Measurements from ENCODE around the gene AP2B1.
"Not testable (repeated sequence)": the region's sequence is repeated elsewhere in the genome, so short reads cannot be mapped to it uniquely, and the experiment has no call there.

Gene AP2B1

GRCh38 chr17:35587074-35587961 lies at the start of gene AP2B1:
Gene AP2B1, plus strand, starts transcription at chr17:35587322. Its CDS starts 6,709 bp downstream, at chr17:35594031.
- DNase-seq, result peak; percentile 97

- DNase-seq, result no peak
Observed at GRCh38 chr17:35537601-35538141, 49.5 kb upstream of the AP2B1 start, which contains the start of gene SLFN12L. Gene SLFN12L, minus strand, starts transcription at chr17:35537678. Its CDS starts 15,314 bp downstream, at chr17:35522364.

- no peak for DNase-seq
Observed at GRCh38 chr17:35539659-35540026, 47.5 kb upstream of the AP2B1 start.

DNA sequence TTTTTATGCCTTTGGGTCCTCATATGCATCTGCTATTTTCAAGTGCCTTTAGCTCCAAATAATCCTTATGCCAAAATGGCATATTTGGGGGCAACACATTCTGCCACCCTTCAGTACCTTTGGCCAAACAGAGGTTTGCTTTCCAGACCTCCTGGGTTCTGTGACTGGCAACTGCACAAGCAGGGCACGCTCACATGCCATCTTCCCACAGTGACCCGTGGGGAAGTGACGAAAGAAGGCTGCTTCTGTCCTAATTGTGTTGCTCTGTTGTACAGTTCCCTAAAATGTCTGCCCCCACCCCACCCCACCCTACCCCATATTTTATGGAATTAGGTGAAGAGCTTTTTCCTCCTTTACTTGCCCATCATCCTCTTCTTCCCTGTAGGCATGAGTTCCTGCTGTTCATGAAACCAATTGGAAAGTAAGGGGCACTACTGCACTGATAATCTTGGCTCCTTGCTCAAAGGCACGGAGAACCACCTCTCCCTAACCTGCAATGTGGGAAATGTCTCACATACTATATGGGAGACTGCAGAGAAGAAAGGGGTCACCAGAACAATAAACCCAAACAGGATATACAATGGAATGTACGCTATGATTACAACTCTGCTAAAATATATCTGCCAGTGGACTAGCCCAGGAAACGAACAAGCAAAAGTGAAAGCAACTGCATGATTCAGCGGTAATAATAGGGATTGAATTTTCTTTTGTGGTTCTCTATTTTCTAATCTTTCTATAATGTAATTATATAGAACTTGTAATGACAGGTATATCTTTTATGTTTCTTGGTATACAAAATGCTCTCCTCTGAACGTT lies 46.3 kb upstream of the AP2B1 start:
- no peak for DNase-seq

- DNase-seq, result no peak
Observed at GRCh38 chr17:35541434-35541833, 45.7 kb upstream of the AP2B1 start.

DNA sequence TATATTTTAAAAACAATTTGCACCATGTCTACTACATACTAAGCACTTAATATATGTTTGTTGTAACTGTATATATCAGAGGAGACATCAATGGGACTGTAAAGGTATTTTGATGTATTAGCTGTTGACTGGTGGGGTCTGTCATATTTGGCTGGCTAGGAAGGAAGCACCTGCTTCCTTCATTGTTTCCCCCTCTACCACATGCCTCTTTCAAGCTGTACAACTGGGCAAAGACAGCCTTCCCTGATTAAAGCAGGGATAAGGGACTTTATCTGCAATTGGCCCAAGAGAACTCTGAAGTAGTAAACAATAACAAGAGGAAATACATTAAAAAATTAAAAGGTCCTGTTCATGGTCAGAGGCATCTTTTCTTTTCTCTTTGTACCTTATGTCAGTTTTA lies 44.1 kb upstream of the AP2B1 start:
- DNase-seq, result no peak

DNA sequence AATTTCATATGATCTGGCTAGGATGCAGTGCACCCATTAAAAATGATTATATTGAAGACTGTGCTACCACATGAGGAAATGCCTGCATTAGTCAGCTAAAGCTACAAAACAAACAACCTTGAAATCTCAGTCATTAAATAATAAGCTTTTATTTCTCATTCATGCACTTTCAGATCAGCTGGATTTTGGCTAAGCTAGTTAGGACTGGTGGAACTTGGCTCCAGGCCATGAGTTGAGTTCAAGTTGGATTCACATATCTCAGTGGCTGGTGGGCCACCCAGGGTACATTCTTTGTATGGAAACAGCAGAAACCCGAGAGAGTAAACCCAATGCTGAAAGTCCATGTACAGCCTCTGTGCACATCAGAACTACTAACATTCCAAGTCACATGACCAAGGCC lies 43.3 kb upstream of the AP2B1 start:
- no peak for DNase-seq

DNA sequence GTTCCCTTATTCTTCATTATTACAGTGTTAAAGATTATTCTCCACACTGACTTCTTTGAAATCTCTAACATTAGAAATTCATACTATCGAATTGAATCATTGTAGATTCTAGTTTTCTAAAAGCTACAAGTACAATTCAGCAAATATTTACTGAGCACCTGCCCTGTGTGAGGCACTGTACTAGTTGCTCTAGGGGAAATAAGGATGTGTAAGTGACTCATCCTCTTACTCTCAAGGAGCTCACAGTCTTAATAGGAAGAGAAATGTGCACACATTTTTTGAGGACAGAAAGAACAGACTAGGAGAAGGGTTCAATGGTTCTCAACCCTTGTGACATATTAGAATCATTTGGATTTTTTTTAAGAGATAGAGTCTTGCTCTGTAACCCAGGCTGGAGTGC lies 42.0 kb upstream of the AP2B1 start:
- no peak for DNase-seq

- DNase-seq, result no peak
Observed at GRCh38 chr17:35546487-35546886, 40.6 kb upstream of the AP2B1 start.

GRCh38 chr17:35548208-35548810 lies 38.8 kb upstream of the AP2B1 start:
- no peak for DNase-seq

DNA sequence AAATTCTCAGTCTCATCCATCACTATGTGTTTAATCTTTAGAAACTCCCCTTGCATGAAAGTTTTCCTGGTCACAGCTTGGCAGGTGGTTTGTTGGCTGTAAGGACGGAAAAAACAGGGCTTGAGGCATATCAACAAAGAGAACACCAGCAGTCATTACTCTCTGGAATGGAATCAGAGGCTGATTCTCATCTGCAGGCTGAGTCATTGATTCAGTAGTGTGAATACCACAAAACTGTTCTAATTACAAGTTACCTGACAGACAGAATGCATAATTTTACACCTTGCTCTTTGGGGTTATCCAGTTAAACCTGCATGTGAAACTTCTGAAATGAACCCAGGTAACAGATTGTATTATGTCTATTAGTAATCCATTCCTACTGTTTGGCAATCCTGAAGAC lies 38.1 kb upstream of the AP2B1 start:
- no peak for DNase-seq

DNA sequence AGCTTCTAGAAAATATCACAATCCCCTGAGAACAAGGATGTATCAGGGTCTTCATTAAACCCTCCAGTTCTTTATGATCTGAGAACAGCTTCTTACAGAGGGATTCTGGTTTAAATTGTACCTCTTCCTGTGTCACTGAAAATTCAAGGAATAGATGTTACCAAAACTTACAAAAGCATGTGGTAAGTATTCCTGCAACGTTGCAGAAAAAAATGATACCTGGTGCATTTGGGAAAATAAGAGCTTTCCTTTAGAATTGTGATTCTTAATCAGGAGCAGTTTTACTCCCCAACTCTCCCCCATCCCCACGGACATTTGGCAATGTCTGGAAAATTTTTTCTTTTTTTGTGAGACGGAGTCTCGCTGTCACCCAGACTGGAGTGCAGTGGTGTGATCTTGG lies 33.8 kb upstream of the AP2B1 start:
- no peak for DNase-seq

GRCh38 chr17:35554668-35555067 lies 32.5 kb upstream of the AP2B1 start:
- DNase-seq, result no peak

DNA sequence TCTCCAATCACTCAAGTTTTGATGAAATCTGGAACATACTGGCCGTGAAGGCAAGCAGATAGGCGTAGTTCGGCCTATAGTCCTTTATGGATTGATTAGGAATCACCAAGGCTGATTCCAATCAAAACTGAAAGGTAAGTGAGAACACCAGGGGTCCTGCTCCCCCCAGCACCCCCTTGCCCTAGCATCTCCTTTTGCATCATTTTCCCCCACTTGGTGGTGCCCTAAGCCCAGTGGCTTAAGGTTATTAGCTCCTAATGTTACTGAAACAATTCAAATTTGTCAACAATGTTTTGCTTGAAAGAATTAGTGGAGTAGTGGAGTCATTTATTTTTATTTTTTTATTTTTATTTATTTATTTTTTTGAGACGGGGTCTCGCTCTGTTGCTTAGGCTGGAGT lies 31.4 kb upstream of the AP2B1 start:
- no peak for DNase-seq

DNA sequence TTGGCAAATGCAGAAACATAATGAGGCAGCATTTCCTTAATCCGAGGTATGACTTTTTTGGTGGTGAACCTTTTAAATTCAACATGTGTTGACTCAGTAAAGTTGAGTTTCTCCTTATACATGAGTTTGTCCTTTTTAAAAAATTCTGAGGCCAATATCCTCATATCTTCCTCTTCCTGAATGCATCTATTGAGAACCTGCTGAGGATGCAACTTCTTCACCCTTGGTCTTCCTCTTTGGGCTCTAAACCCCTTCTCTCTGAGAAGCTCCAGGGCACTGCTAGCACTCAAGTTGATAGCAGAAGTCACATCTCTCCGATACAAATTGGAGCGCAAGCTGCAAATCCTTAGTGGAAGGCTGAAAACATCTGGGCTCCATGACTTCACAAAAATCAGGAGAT lies 29.8 kb upstream of the AP2B1 start:
- DNase-seq, result no peak

- no peak for DNase-seq
Observed at GRCh38 chr17:35559495-35560210, 27.5 kb upstream of the AP2B1 start.

DNA sequence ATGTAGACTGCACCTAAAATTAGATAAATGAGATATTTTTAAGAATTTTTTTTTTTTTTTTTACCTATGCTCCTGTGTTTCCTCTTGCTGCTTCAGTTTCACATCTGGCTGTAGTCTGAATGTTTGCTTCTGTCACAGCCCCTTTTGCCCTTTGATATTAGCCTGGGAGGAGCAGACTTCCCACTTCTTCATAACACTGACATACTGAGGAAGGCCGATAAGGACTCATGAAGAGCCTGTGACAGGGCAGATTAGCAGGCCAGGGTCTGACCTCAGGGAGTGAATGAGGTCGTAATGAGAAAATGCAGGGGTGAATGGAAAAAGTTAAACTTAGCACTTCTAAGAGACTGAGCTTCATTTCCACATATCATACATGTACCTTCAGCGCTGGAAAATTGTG lies 26.4 kb upstream of the AP2B1 start, which contains the start of gene SLFN14:
Gene SLFN14 (minus strand): TSS at position 117 of the 400 bp plus-strand sequence. CDS start 2,757 bp downstream, outside the sequence.
- no peak for DNase-seq

GRCh38 chr17:35563181-35563580 lies 23.9 kb upstream of the AP2B1 start:
- DNase-seq, result not testable (repeated sequence)

GRCh38 chr17:35566968-35567367 lies 20.2 kb upstream of the AP2B1 start:
- DNase-seq, result no peak

DNA sequence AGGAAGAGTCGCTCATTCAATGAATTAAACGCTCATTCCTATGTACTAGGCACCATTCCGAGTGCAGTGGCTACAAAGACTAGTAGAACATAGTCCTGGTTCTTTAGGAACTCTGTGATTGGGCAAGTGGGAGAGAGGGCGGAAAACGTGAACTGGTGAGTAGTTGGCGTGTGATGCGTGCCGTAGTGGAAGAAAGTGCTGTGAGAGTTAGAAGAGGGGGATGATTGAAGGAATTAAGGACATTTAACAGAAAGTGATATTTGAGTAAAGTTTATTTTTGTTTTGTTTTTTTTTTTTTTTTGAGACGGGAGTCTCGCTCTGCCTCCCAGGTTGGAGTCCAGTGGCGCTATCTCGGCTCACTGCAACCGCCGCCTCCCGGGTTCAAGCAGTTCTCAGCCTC lies 18.6 kb upstream of the AP2B1 start:
- no peak for DNase-seq

- no peak for DNase-seq
Observed at GRCh38 chr17:35569405-35569804, 17.7 kb upstream of the AP2B1 start.

GRCh38 chr17:35575759-35576158 lies 11.4 kb upstream of the AP2B1 start:
- no peak for DNase-seq

DNA sequence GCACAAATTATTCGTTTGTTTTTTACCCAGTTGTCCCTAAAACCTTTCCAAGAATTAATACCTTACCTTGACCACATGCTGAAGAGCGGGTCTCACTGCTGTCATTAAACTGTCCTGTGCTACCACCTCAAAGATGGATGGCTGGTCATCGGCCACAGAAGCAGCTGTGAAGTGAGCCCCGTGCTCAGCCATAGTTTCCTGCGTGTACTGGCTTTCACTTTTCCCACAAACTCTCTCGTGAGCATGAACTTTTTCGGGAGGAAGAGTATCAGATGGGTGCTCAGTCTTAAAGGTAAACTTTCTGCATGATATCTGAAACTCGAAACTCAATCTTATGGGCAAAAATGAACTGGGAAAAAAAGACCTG lies 9.3 kb upstream of the AP2B1 start:
- no peak for DNase-seq
